A172 (cell line): Measurements from ENCODE around the gene CELF6. TPM values are rescaled to one million over a fixed set of nuclear protein-coding genes. Genes with fewer than 3 reads are reported as not detected.
A peak's percentile ranks its signal among the peaks of the same experiment; 100 is the strongest.

Source experiments
- DNase-seq: peaks from one replicate; pipeline ENCODE4 v3.0.0-alpha.2; 2015; ENCODE audit warnings: low spot score
- total RNA-seq: library from RNA; depleted of rRNA; stranded (reverse); fragments of >200 nt; shearing (Covaris generic); gene quantifications from 2 replicates; pipeline ENCODE4 v1.2.3, GENCODE V29; 2014; rRNA removed

CELF6 gene
- total RNA-seq, 1 experiment from 2014 or later = not detected

GRCh38 chr15:72271895-72272212, 48.1 kb downstream of the CELF6 start:
- DNase-seq = peak; percentile 18

GRCh38 chr15:72271221-72271620, 48.7 kb downstream of the CELF6 start:
- DNase-seq = no peak

- no peak for DNase-seq
These were observed 50.2 kb downstream of the CELF6 start for GRCh38 chr15:72269739-72270138.

- no peak for DNase-seq
These were observed 54.9 kb downstream of the CELF6 start for GRCh38 chr15:72265031-72265430.

GRCh38 chr15:72252663-72253299, 67.2 kb downstream of the CELF6 start:
- DNase-seq = no peak

GRCh38 chr15:72249142-72249810, 70.7 kb downstream of the CELF6 start:
- DNase-seq = no peak

GRCh38 chr15:72248514-72248913, 71.4 kb downstream of the CELF6 start:
- no peak for DNase-seq

GRCh38 chr15:72242775-72243370, 77.1 kb downstream of the CELF6 start:
- DNase-seq = no peak

- no peak for DNase-seq
These were observed 80.3 kb downstream of the CELF6 start for GRCh38 chr15:72239652-72240051.

- no peak for DNase-seq
These were observed 81.4 kb downstream of the CELF6 start for GRCh38 chr15:72238586-72238985.

- DNase-seq = peak; percentile 44
These were observed 82.1 kb downstream of the CELF6 start for GRCh38 chr15:72237853-72238224.

GRCh38 chr15:72237029-72237852, 82.7 kb downstream of the CELF6 start:
- peak; percentile 98 for DNase-seq

- no peak for DNase-seq
These were observed 83.5 kb downstream of the CELF6 start for GRCh38 chr15:72236381-72237003.

- no peak for DNase-seq
These were observed 84.7 kb downstream of the CELF6 start for GRCh38 chr15:72235298-72235697.

Other genes with a start within 250 kb of the CELF6 start
- 14.9 and 18.4 TPM in 2 replicates for gene MYO9A, start 202.0 kb downstream of the CELF6 start, total RNA-seq
- gene SENP8, start 201.8 kb downstream of the CELF6 start, total RNA-seq = 1.3 and 1.8 TPM in 2 replicates
- 3.2 TPM in 1 of 2 replicates, not detected in the other for gene GRAMD2A, start 122.4 kb downstream of the CELF6 start, total RNA-seq
- gene PKM, start 89.0 kb downstream of the CELF6 start, total RNA-seq = 2,848 and 2,886 TPM in 2 replicates
- gene PARP6, start 47.6 kb downstream of the CELF6 start, total RNA-seq = 30.4 and 32.3 TPM in 2 replicates
- gene HEXA, start 55.9 kb upstream of the CELF6 start, total RNA-seq = 89.0 and 109 TPM in 2 replicates
- gene TMEM202, start 78.1 kb upstream of the CELF6 start, total RNA-seq = not detected in 2 replicates
- gene ARIH1, start 154.2 kb upstream of the CELF6 start, total RNA-seq = 31.5 and 36.6 TPM in 2 replicates